Measurements from ENCODE around the gene TIAM1.
A peak's percentile ranks its signal among the peaks of the same experiment; 100 is the strongest.

TIAM1 gene

GRCh38 chr21:31343680-31344480 lies at the start of gene TIAM1:
TIAM1 (minus strand) TSS chr21:31344261; CDS start chr21:31266972, 77,289 bp downstream.
- peak; percentile 9 for DNase-seq

GRCh38 chr21:31387560-31388186 lies 43.6 kb upstream of the TIAM1 start:
- DNase-seq = no peak

GRCh38 chr21:31386006-31386405 lies 41.9 kb upstream of the TIAM1 start:
- DNase-seq = no peak

GRCh38 chr21:31383770-31384169 lies 39.7 kb upstream of the TIAM1 start:
- DNase-seq = no peak

GRCh38 chr21:31382060-31382459 lies 38.0 kb upstream of the TIAM1 start:
- no peak for DNase-seq

- no peak for DNase-seq
Observed at GRCh38 chr21:31376301-31376700, 32.2 kb upstream of the TIAM1 start.

GRCh38 chr21:31374395-31374794 lies 30.3 kb upstream of the TIAM1 start:
- no peak for DNase-seq

GRCh38 chr21:31372471-31372765 lies 28.4 kb upstream of the TIAM1 start:
- DNase-seq = no peak

GRCh38 chr21:31371715-31372470 lies 27.8 kb upstream of the TIAM1 start:
- DNase-seq = no peak

- no peak for DNase-seq
Observed at GRCh38 chr21:31370893-31371544, 27.0 kb upstream of the TIAM1 start.

GRCh38 chr21:31370281-31370892 lies 26.3 kb upstream of the TIAM1 start:
- DNase-seq = no peak

- no peak for DNase-seq
Observed at GRCh38 chr21:31368361-31368760, 24.3 kb upstream of the TIAM1 start.

- DNase-seq = no peak
Observed at GRCh38 chr21:31367801-31368200, 23.7 kb upstream of the TIAM1 start.

- no peak for DNase-seq
Observed at GRCh38 chr21:31366825-31367224, 22.8 kb upstream of the TIAM1 start.

GRCh38 chr21:31364253-31364945 lies 20.3 kb upstream of the TIAM1 start:
- no peak for DNase-seq

- no peak for DNase-seq
Observed at GRCh38 chr21:31363720-31364119, 19.7 kb upstream of the TIAM1 start.

- no peak for DNase-seq
Observed at GRCh38 chr21:31360717-31361116, 16.7 kb upstream of the TIAM1 start.

- DNase-seq = no peak
Observed at GRCh38 chr21:31358158-31358557, 14.1 kb upstream of the TIAM1 start.

- no peak for DNase-seq
Observed at GRCh38 chr21:31356440-31356839, 12.4 kb upstream of the TIAM1 start.

- no peak for DNase-seq
Observed at GRCh38 chr21:31354604-31355443, 10.8 kb upstream of the TIAM1 start.

GRCh38 chr21:31354122-31354521 lies 10.1 kb upstream of the TIAM1 start:
- no peak for DNase-seq
